SU-DHL-6 (cell line): ENCODE results near the gene ZFYVE26.

Experiments
- H2AFZ ChIP-seq: fragments of 200-600 bp; sonication (generic); 2 replicates; pipeline ENCODE4 v1.6.1; 2014; ENCODE audit warnings: low read depth, mild to moderate bottlenecking, moderate library complexity, mixed read lengths, antibody characterized with exemption, low read length; ENCODE audit not compliant: severe bottlenecking
- H3F3A ChIP-seq: fragments of 200-600 bp; shearing (Covaris generic); 2 replicates; pipeline ENCODE4 v1.6.0; 2016; ENCODE audit warnings: antibody characterized with exemption, mild to moderate bottlenecking; ENCODE audit not compliant: insufficient read depth
- H3K27ac ChIP-seq: fragments of 200-600 bp; sonication (generic); 2 replicates; pipeline ENCODE4 v1.5.1; 2016; ENCODE audit warnings: low read depth, mild to moderate bottlenecking, low read length, moderate library complexity, mixed read lengths
- H3K27me3 ChIP-seq: fragments of 200-600 bp; sonication (generic), shearing (Covaris generic); 2 replicates; pipeline ENCODE4 v1.6.0; 2014; ENCODE audit warnings: mild to moderate bottlenecking, low read length
- H3K36me3 ChIP-seq: fragments of 200-600 bp; sonication (generic); 2 replicates; pipeline ENCODE4 v1.6.1; 2014; ENCODE audit warnings: mild to moderate bottlenecking, low read length, mixed read lengths
- H3K4me2 ChIP-seq: fragments of 300-600, 200-600 bp; shearing (Covaris generic), sonication (generic); 2 replicates; pipeline ENCODE4 v1.6.0; 2014; ENCODE audit warnings: low read length, low read depth, mild to moderate bottlenecking; ENCODE audit not compliant: poor library complexity, severe bottlenecking
- H3K4me3 ChIP-seq: fragments of 200-600 bp; sonication (generic); 2 replicates; pipeline ENCODE4 v1.5.1; 2014; ENCODE audit warnings: antibody characterized with exemption, low read length, mild to moderate bottlenecking, mixed read lengths; ENCODE audit not compliant: insufficient read depth, poor library complexity, severe bottlenecking
- H3K79me2 ChIP-seq: fragments of 200-600 bp; sonication (generic); 2 replicates; pipeline ENCODE4 v1.6.1; 2014; ENCODE audit warnings: mild to moderate bottlenecking, low read length, moderate library complexity; ENCODE audit not compliant: insufficient read depth
- H3K9ac ChIP-seq: fragments of 200-600 bp; sonication (generic); 2 replicates; pipeline ENCODE4 v1.7.0; 2014; ENCODE audit warnings: mild to moderate bottlenecking, low read length
- H3K9me2 ChIP-seq: fragments of 200-600 bp; sonication (generic); replicated peaks from 2 replicates; pipeline ENCODE4 v1.6.1; 2014; ENCODE audit warnings: low read length; ENCODE audit not compliant: insufficient read depth
- H3K9me3 ChIP-seq: fragments of 200-600 bp; sonication (generic); 2 replicates; pipeline ENCODE4 v1.6.1; 2014; ENCODE audit warnings: low read length, mixed read lengths; ENCODE audit not compliant: insufficient read depth
- H4K20me1 ChIP-seq: fragments of 200-600 bp; sonication (generic); 2 replicates; pipeline ENCODE4 v1.6.1; 2014; ENCODE audit warnings: low read depth, mild to moderate bottlenecking, antibody characterized with exemption, low read length, moderate library complexity, mixed read lengths
- EZH2phosphoT487 ChIP-seq: fragments of 200-600 bp; sonication (generic), shearing (Covaris generic); conservative IDR thresholded peaks from 2 replicates; pipeline ENCODE4 v1.6.1; 2018; ENCODE audit warnings: mild to moderate bottlenecking, antibody characterized with exemption, low read length, moderate library complexity, mixed read lengths
- TF ChIP-seq, protein P1 (sequence below): fragments of 200-600 bp; sonication (generic); IDR thresholded peaks from one replicate; pipeline ENCODE4 v1.5.1; 2017; ENCODE audit warnings: antibody characterized with exemption, mild to moderate bottlenecking, low read length, moderate library complexity; ENCODE audit not compliant: insufficient read depth, poor library complexity, severe bottlenecking

ZFYVE26 gene

DNA sequence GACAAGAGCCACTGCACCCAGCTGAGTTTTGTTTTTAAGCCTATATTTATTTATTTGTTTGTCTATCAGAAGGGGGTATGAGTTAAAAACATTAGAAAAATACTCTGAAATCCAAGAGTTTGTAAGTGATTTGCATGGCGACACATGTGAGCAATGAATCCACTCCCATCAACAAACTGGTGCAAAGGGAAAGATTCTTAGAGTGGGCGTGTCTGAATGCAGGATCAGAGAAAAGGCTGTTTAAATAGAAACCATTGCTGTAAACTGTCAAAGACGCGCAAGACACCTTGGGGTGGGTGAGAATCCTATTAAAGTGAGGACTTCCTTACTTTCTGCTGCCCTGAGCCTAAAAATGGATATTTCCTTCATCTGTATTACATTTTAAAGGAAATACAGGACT lies 51.9 kb downstream of the ZFYVE26 start:
- no peaks in the 10 kb centered on the region for H3K27me3 ChIP-seq
- no peaks in the 10 kb centered on the region for H3K9me2 ChIP-seq
- no peak overlapping the region for H3K4me3 ChIP-seq
- H3K79me2 ChIP-seq = no peaks in the 10 kb centered on the region
- no peak overlapping the region for H3K27ac ChIP-seq
- no peaks in the 10 kb centered on the region for H4K20me1 ChIP-seq
- H3K36me3 ChIP-seq = peaks cover 4% of the 10 kb centered on the region; the same call in 1 of the 2 replicates
- TF ChIP-seq, protein P1, sequence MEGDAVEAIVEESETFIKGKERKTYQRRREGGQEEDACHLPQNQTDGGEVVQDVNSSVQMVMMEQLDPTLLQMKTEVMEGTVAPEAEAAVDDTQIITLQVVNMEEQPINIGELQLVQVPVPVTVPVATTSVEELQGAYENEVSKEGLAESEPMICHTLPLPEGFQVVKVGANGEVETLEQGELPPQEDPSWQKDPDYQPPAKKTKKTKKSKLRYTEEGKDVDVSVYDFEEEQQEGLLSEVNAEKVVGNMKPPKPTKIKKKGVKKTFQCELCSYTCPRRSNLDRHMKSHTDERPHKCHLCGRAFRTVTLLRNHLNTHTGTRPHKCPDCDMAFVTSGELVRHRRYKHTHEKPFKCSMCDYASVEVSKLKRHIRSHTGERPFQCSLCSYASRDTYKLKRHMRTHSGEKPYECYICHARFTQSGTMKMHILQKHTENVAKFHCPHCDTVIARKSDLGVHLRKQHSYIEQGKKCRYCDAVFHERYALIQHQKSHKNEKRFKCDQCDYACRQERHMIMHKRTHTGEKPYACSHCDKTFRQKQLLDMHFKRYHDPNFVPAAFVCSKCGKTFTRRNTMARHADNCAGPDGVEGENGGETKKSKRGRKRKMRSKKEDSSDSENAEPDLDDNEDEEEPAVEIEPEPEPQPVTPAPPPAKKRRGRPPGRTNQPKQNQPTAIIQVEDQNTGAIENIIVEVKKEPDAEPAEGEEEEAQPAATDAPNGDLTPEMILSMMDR = no peak
- TF ChIP-seq EZH2phosphoT487 = no peak
- no peak overlapping the region for H2AFZ ChIP-seq
- no peak overlapping the region for H3K9ac ChIP-seq
- H3K9me3 ChIP-seq = no peaks in the 10 kb centered on the region
- H3F3A ChIP-seq = no peaks in the 10 kb centered on the region
- H3K4me2 ChIP-seq = no peak overlapping the region

DNA sequence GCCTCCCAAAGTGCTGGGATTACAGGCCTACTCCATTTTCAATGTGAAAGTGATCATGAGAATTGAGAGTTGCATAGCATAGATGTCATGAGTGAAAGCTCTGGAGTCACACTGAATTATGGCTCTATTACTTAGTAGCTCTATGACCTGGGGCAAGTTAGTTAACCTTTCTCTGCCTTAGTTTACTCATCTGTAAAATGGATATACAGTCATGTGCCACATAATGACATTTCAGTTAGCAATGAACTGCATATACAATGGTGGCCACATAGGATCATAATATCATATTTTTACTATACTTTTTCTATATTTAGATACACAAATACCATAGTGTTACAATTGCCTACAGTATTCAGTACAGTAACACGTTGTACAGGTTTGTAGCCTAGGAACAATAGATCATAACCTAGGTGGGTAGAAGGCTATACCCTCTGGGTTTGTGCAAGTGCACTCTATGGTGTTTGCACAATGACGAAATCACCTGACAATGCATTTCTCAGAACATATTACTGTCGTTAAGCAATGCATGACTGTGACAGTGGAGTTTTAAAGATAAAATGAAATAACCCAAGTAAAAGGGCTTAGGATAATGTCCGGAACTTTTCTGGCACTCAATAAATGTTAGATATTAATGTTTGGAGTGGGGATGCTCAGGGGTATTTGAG lies 53.1 kb downstream of the ZFYVE26 start:
- no peaks in the 10 kb centered on the region for H4K20me1 ChIP-seq
- no peaks in the 10 kb centered on the region for H3K9me2 ChIP-seq
- no peak overlapping the region for H3K4me2 ChIP-seq
- H3K9ac ChIP-seq = no peak overlapping the region
- H3K79me2 ChIP-seq = no peaks in the 10 kb centered on the region
- H3K4me3 ChIP-seq = no peak overlapping the region
- H2AFZ ChIP-seq = no peak overlapping the region
- H3K27me3 ChIP-seq = no peaks in the 10 kb centered on the region
- H3K36me3 ChIP-seq = peaks cover 4% of the 10 kb centered on the region; the same call in 1 of the 2 replicates
- TF ChIP-seq EZH2phosphoT487 = no peak
- TF ChIP-seq, protein P1 = no peak
- no peak overlapping the region for H3K27ac ChIP-seq
- no peaks in the 10 kb centered on the region for H3K9me3 ChIP-seq
- H3F3A ChIP-seq = no peaks in the 10 kb centered on the region

DNA sequence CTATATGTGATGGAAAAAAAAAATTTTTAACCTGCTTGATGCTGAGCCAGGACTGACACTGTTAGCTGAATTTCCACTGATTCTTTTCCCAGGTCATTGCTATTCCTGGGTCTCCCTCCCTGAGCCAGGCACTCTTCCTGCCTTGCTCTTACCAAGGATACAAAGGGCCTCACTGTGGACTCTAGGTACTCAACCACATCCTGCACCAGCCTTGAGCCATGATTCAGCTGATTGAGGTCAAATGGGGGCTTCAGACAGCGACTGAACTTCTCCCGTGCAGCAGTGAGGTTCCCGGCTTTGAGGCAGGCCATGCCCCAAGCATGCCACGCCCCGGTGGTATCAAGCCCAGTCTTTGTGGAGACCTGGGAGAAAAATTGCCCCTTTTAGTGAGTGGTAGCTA lies 54.3 kb downstream of the ZFYVE26 start:
- Histone ChIP-seq H4K20me1 (no peaks in the 10 kb centered on the region), H3K36me3 (peaks cover 4% of the 10 kb centered on the region; the same call in 1 of the 2 replicates), H3K4me2 (no peak overlapping the region), H3K4me3 (no peak overlapping the region), H3K27me3 (no peaks in the 10 kb centered on the region), H3F3A (no peaks in the 10 kb centered on the region), H3K9me2 (no peaks in the 10 kb centered on the region), H3K79me2 (no peaks in the 10 kb centered on the region), H2AFZ (no peak overlapping the region), H3K9me3 (no peaks in the 10 kb centered on the region), H3K9ac (no peak overlapping the region), H3K27ac (no peak overlapping the region)
- no peak for TF ChIP-seq EZH2phosphoT487
- TF ChIP-seq, protein P1 = no peak
